ENCODE results near the gene DNAJB14. TPM values are rescaled to one million over a fixed set of nuclear protein-coding genes. Genes with fewer than 3 reads are reported as not detected.

DNAJB14 gene
- total and polyA plus RNA-seq, 2 of the 13 experiments (the other 11 are each of a cell fraction or from before 2014, with no cell fraction given) = 9.1 to 38.1 TPM

- TF ChIP-seq ZBTB4 (CRISPR knock-in tag; IDR thresholded peaks at IDR 0.05; ENCODE audit: borderline replicate concordance) (no peak), JUN (CRISPR knock-in tag; IDR thresholded peaks at IDR 0.05) (no peak), RXRB (CRISPR knock-in tag; IDR thresholded peaks at IDR 0.05; ENCODE audit: borderline replicate concordance) (no peak), MTERF4 (CRISPR knock-in tag; IDR thresholded peaks at IDR 0.05) (no peak; the same call in 1 of the 2 replicates), MTA3 (CRISPR knock-in tag; IDR thresholded peaks at IDR 0.05) (no peak), ZNF660 (CRISPR knock-in tag; IDR thresholded peaks at IDR 0.05; ENCODE audit: borderline replicate concordance, low read depth) (no peak), ZNF580 (CRISPR knock-in tag; IDR thresholded peaks at IDR 0.05; ENCODE audit: borderline replicate concordance, low read depth) (no peak; the same call in 1 of the 2 replicates), KIAA2018 (CRISPR knock-in tag; IDR thresholded peaks at IDR 0.05; ENCODE audit: borderline replicate concordance) (no peak), ZNF333 (CRISPR knock-in tag; IDR thresholded peaks at IDR 0.05; ENCODE audit: borderline replicate concordance) (no peak), ZNF839 (CRISPR knock-in tag; IDR thresholded peaks at IDR 0.05; ENCODE audit: borderline replicate concordance) (no peak; the same call in 1 of the 2 replicates), CENPBD1 (CRISPR knock-in tag; IDR thresholded peaks at IDR 0.05; ENCODE audit: borderline replicate concordance, low read depth) (no peak), GZF1 (CRISPR knock-in tag; IDR thresholded peaks at IDR 0.05) (no peak)
Measured at GRCh38 chr4:99949034-99949998, 2.9 kb upstream of the DNAJB14 start (continued).

All from HepG2 (cell line).